ENCODE data around the gene CLDND1. TPM values are rescaled to one million over a fixed set of nuclear protein-coding genes. Genes with fewer than 3 reads are reported as not detected.
A peak's percentile ranks its signal among the peaks of the same experiment; 100 is the strongest.

The CLDND1 gene
- total RNA-seq = 86.4 to 100.0 TPM (median 89.7 TPM) in 3 replicates
- long read RNA-seq, transcript CLDND1-201 (5 exons, 2,161 nt) = major isoform, 63 of 87 reads
- long read RNA-seq, transcript CLDND1-202 (6 exons, 2,228 nt) = minor isoform, 8 of 87 reads
- long read RNA-seq, partial matches to known transcripts = 1 of 87 reads
- long read RNA-seq, other reads (novel, unspliced or antisense) = 5 of 87 reads

- peaks cover 32% of the 10 kb centered on the region for H3K4me1 Mint-ChIP-seq (ENCODE audit: low read depth)
These were observed at the start of gene CLDND1 for GRCh38 chr3:98522544-98523281. TSS of gene CLDND1 (minus strand) at chr3:98522902. CDS start at chr3:98521424, 1,478 bp downstream.

GRCh38 chr3:98568402-98568801 lies 45.7 kb upstream of the CLDND1 start:
- H3K4me1 Mint-ChIP-seq (ENCODE audit: low read depth) = peaks cover 3% of the 10 kb centered on the region
- no peak overlapping the region for H3K27ac Mint-ChIP-seq (ENCODE audit: unreplicated experiment)
- H3K36me3 Mint-ChIP-seq (ENCODE audit: low read depth) = no peaks in the 10 kb centered on the region
- DNase-seq (ENCODE audit: low spot score) = no peak
- no peaks in the 10 kb centered on the region for H3K9me3 Mint-ChIP-seq (ENCODE audit: low read depth)
- no peak for TF ChIP-seq CTCF (IDR thresholded peaks at IDR 0.05)
- H3K27me3 Mint-ChIP-seq (ENCODE audit: low read depth) = peaks cover 5% of the 10 kb centered on the region
- H3K4me3 Mint-ChIP-seq (ENCODE audit: unreplicated experiment) = no peak overlapping the region

More at GRCh38 chr3:98522544-98523281, at the start of gene CLDND1:
- TF ChIP-seq CTCF (IDR thresholded peaks at IDR 0.05) = no peak
- Mint-ChIP-seq H3K27me3 (ENCODE audit: low read depth) (no peaks in the 10 kb centered on the region), H3K9me3 (ENCODE audit: low read depth) (no peaks in the 10 kb centered on the region), H3K27ac (ENCODE audit: unreplicated experiment) (peak within 1 kb of the TSS; percentile 98), H3K36me3 (ENCODE audit: low read depth) (peaks cover 10% of the 10 kb centered on the region), H3K4me3 (ENCODE audit: unreplicated experiment) (peak within 1 kb of the TSS; percentile 82)
- DNase-seq (ENCODE audit: low spot score) = peak; percentile 97

GRCh38 chr3:98567666-98568270 lies 45.1 kb upstream of the CLDND1 start:
- no peaks in the 10 kb centered on the region for H3K9me3 Mint-ChIP-seq (ENCODE audit: low read depth)
- TF ChIP-seq CTCF (IDR thresholded peaks at IDR 0.05) = no peak
- no peak overlapping the region for H3K27ac Mint-ChIP-seq (ENCODE audit: unreplicated experiment)
- H3K4me3 Mint-ChIP-seq (ENCODE audit: unreplicated experiment) = no peak overlapping the region
- no peak for DNase-seq (ENCODE audit: low spot score)
- peaks cover 8% of the 10 kb centered on the region for H3K27me3 Mint-ChIP-seq (ENCODE audit: low read depth)
- H3K36me3 Mint-ChIP-seq (ENCODE audit: low read depth) = no peaks in the 10 kb centered on the region
- no peaks in the 10 kb centered on the region for H3K4me1 Mint-ChIP-seq (ENCODE audit: low read depth)

- no peak overlapping the region for H3K27ac Mint-ChIP-seq (ENCODE audit: unreplicated experiment)
- no peak for TF ChIP-seq CTCF (IDR thresholded peaks at IDR 0.05)
- no peaks in the 10 kb centered on the region for H3K4me1 Mint-ChIP-seq (ENCODE audit: low read depth)
- H3K27me3 Mint-ChIP-seq (ENCODE audit: low read depth) = peaks cover 15% of the 10 kb centered on the region
- DNase-seq (ENCODE audit: low spot score) = no peak
- no peaks in the 10 kb centered on the region for H3K36me3 Mint-ChIP-seq (ENCODE audit: low read depth)
- no peak overlapping the region for H3K4me3 Mint-ChIP-seq (ENCODE audit: unreplicated experiment)
- no peaks in the 10 kb centered on the region for H3K9me3 Mint-ChIP-seq (ENCODE audit: low read depth)
These were observed 43.1 kb upstream of the CLDND1 start for GRCh38 chr3:98565843-98566242.

GRCh38 chr3:98565237-98565643 lies 42.5 kb upstream of the CLDND1 start:
- DNase-seq (ENCODE audit: low spot score) = no peak
- no peak for TF ChIP-seq CTCF (IDR thresholded peaks at IDR 0.05)
- H3K36me3 Mint-ChIP-seq (ENCODE audit: low read depth) = no peaks in the 10 kb centered on the region
- H3K4me1 Mint-ChIP-seq (ENCODE audit: low read depth) = no peaks in the 10 kb centered on the region
- no peaks in the 10 kb centered on the region for H3K9me3 Mint-ChIP-seq (ENCODE audit: low read depth)
- peaks cover 17% of the 10 kb centered on the region for H3K27me3 Mint-ChIP-seq (ENCODE audit: low read depth)
- H3K4me3 Mint-ChIP-seq (ENCODE audit: unreplicated experiment) = no peak overlapping the region
- no peak overlapping the region for H3K27ac Mint-ChIP-seq (ENCODE audit: unreplicated experiment)
